Measurements from ENCODE around the gene FTCD.

Gene FTCD

DNA sequence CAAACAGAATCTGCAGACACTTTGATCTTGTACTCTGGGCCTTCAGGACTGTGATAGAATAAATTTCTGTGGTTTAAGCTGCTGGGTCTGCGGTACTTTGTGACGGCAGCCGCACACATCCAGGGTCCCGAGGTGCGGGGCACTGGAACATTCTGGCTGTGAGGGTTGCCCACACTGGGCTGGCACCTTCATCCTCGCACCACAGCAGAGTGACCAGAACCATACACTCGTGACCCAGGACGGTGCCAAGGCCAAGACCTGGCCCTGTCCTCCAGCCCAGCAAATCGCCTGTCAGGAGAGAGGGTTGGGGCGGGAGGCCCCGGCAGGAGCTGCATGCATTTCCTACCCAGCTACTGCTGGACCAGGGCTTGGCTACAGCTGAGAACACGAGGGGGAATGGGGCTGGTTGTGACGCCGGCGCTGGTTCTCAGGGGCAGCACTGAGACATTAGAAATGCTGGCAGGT, 2.6 kb upstream of the FTCD start:
- no peak for TF ChIP-seq CTCF (IDR thresholded peaks at IDR 0.05; ENCODE audit: low read depth, low read length)
- DNase-seq (ENCODE audit: extremely low read depth, low read depth) = no peak

- no peak for DNase-seq (ENCODE audit: extremely low read depth, low read depth)
- TF ChIP-seq CTCF (IDR thresholded peaks at IDR 0.05; ENCODE audit: low read depth, low read length) = no peak
Observed at GRCh38 chr21:46157396-46157986, 2.1 kb upstream of the FTCD start.

GRCh38 chr21:46156678-46157077, 1.3 kb upstream of the FTCD start:
- DNase-seq (ENCODE audit: extremely low read depth, low read depth) = no peak
- no peak for TF ChIP-seq CTCF (IDR thresholded peaks at IDR 0.05; ENCODE audit: low read depth, low read length)

DNA sequence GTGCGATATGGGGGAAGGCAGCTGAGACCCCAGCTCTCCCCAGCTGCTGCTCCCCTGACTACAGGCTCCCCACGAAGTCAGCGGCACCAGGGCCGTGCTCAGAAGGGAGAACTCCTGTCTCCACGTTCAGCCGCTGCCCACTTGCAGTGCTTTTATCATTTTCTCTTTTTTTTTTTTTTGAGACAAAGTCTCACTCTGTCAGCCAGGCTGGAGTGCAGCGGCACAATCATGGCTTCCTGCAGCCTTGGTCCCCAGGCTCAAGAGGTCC, 933 bp upstream of the FTCD start:
- DNase-seq (ENCODE audit: extremely low read depth, low read depth) = no peak
- no peak for TF ChIP-seq CTCF (IDR thresholded peaks at IDR 0.05; ENCODE audit: low read depth, low read length)

GRCh38 chr21:46154955-46155513, 345 bp downstream of the FTCD start:
- DNase-seq (ENCODE audit: extremely low read depth, low read depth) = no peak

GRCh38 chr21:46154155-46154954, 1.0 kb downstream of the FTCD start:
- no peak for TF ChIP-seq CTCF (IDR thresholded peaks at IDR 0.05; ENCODE audit: low read depth, low read length)
- no peak for DNase-seq (ENCODE audit: extremely low read depth, low read depth)

More at GRCh38 chr21:46154955-46155513, 345 bp downstream of the FTCD start:
- no peak for TF ChIP-seq CTCF (IDR thresholded peaks at IDR 0.05; ENCODE audit: low read depth, low read length)

Measured in AG09319 (cell line).